CD4-positive, alpha-beta T cell treated with Interleukin-10 for 1 hour (primary cell): ENCODE results near the gene PRKCA.

ENCODE experiments used
- DNase-seq: peaks from one replicate; pipeline ENCODE4 v3.0.0-alpha.2; 2020

Gene PRKCA

GRCh38 chr17:66673668-66674276 lies 371.4 kb downstream of the PRKCA start:
- peak; percentile 82 for DNase-seq

- DNase-seq: no peak
These were observed 373.0 kb downstream of the PRKCA start for GRCh38 chr17:66675273-66675990.

- no peak for DNase-seq
These were observed 373.6 kb downstream of the PRKCA start for GRCh38 chr17:66675991-66676371.

- DNase-seq: no peak
These were observed 374.0 kb downstream of the PRKCA start for GRCh38 chr17:66676421-66676820.

DNA sequence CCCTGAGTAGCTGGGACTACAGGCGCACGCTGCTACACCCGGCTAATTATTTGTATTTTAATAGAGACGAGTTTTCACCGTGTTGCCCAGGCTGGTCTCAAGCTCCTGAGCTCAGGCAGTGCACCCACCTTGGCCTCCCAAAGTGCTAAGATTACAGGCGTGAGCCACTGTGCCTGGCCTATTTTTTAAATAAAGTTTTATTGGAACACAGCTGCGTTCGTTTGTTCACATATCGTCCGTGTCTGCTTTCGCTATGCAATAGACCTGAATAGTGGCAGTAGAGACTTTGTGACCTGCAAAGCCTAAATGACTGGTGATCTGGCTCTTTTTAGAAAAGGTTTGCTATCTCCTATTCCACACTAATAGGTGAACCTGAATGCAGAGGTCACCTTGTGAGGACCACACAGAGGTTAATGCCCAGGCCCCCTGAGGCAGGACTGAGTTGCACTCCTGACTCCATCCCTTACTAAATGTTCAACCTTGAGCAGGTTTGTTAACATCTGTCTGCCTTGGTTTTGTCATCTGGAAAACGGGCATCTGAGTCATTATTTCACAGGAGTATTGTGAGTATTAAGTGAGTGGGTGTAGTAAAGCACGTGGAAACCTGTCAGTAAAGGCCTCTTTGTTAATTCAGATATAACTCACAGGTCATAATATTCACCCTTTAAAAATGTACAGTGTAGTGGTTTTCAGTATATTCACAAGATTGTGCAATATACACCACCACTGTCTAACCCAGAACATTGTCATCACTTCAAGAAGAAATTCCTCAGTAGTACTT lies 375.0 kb downstream of the PRKCA start:
- DNase-seq: no peak

DNA sequence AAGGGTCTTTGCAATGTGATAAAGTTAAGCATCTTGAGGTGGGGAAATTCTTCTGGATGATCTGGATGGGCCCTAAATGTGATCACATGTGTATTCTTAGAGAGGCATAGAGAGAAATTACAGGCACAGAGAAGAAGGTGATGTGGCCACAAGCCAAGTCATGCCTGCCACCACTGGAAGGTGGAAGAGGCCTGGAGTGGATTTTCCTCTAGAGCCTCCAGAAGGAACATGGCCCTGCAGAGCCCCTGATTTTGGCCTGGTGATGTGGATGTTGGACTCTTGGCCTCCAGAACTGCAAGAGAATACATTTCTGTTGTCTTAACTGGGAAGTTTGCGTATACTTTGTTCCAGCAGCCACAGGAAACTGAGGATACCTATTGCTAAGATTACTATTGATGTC lies 375.6 kb downstream of the PRKCA start:
- no peak for DNase-seq

GRCh38 chr17:66678827-66679226 lies 376.4 kb downstream of the PRKCA start:
- DNase-seq: no peak

DNA sequence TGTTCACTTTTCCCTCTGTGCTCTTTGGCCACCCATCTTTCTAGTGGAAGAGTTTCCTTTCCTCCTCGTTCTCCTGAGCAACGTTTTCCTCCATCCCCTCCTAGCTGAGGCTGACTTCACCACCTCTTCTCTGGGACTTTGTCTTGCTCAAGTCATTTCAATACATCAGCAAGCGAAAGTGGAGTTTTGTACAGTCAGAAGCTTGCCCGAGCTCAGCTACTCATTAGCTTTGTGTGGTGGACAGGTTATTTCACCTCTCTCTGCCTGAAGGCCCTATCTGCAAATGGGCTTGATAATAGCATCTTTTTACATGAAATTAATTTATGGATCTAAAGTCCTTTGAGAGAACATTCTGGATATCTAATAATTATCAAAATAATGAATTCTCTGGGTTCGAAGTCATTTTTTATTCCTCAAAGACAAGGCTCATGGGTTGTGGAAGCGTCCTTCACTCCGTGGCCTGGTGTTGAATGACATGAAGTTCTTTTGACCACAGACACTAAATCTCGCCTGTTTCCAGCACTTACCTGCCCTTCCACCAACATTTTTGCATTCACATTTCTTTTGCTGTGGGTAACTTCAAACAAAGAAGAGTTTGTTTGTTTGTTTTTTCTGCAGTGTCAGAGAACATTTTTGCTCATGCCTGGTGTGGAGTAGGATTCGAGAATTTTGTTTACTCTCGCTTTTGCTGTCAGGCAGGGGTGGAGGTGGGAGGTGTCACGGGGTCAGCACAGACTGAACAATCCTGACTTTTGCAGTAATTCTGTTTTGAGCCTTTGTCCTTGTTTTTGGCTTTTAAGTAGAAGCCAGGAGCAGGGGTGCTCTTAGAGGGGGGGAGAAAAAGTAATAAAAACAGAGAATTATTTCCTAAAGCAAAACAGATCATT lies 377.5 kb downstream of the PRKCA start:
- DNase-seq: no peak

DNA sequence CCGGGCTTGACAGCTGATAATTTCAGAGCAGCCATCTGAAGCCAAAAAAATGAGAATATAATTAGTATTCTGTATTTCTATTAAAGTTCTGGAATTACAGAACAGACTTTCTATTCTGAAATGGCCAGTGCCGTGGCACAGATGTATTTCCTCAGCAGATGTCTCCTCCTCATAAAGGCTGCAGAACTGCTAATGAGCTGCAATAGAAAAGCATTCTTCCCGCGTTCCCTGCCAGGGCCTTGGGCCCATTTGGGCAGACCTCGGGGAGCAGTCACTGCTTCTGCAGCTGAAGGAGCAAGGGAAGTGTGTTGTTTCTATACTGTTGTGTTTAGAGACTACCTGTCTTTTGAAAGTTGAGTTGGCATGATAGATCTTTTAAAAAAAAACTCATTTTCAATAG lies 379.9 kb downstream of the PRKCA start:
- no peak for DNase-seq

DNA sequence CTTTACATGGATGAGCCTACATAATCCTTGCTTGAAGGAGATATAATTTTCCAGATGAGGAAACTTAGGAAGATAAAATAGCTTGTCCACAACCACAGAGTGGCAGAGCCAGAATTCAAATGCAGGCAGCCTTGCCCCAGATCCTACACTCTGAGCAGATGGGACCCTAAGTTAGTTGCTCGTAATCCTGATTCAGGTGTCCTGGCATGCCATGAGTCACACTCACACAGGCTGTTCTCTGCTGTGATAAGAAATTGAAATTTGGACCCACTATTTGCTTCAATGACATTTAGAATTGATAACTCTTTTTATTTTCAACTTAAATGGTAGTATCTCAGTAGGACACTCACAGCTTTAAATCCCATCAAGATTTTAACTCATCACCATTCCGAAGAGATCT lies 381.8 kb downstream of the PRKCA start:
- DNase-seq: no peak

- no peak for DNase-seq
These were observed 382.3 kb downstream of the PRKCA start for GRCh38 chr17:66684731-66685130.

DNA sequence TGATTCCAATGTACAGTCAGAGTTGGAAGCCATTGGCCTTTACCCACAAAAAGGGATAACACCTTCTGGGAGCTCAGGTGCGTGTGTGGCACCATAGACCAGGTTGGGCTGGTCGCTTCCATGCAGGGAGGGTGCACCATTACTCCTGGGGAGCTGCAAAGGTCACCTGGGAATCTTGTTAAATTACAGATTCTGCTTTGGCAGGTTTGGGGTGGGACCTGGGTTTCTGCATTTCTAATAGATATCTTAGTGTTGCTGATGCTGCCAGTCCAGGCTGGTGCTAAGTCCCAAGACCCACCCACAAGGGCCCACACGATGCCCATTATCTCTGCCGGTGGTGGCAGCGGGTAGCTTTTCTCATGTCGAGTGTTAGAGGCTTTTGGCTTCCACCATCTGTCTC lies 384.2 kb downstream of the PRKCA start:
- DNase-seq: no peak

- DNase-seq: no peak
These were observed 385.3 kb downstream of the PRKCA start for GRCh38 chr17:66687570-66688284.

GRCh38 chr17:66689221-66689620 lies 386.8 kb downstream of the PRKCA start:
- DNase-seq: no peak

DNA sequence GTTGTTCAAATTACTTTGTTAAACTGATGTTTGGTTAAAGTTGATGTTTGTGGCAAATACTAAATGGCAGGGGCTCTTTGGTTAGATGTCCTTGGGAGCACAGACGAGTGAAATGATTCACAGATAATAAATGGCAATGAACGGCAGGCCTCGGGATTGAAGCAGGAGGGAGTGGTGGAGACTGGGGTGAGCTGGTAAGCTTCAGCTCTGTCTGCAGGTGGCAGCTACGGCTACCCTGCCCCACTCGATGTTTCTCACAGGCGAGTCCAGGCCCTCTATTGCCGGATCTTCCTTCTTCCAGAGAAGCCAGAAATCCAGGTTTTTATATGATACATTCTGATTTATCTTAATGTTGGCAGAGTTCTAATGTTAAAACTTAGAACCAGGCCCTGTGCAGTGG lies 387.8 kb downstream of the PRKCA start:
- DNase-seq: no peak

GRCh38 chr17:66691644-66692420 lies 389.4 kb downstream of the PRKCA start:
- no peak for DNase-seq

- DNase-seq: no peak
These were observed 389.9 kb downstream of the PRKCA start for GRCh38 chr17:66692421-66692690.

- DNase-seq: no peak
These were observed 392.7 kb downstream of the PRKCA start for GRCh38 chr17:66695098-66695497.

DNA sequence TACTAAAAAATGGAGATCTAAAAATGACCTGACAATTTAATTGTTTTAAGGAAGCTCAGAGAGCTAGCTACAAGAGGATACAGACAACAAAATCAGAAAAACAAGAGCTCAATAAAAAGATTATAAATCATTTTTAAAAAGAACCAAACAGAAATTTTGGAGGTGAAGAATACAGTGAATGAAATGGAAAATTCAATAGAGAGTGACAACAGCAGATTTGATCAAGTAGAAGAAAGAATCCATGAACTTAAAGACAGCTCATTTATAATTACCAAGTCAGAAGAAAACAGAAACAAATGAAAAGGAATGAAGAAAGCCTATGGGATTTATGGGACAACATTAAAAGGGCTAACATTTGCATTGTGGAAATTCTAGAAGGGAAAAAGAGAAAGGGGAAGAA lies 395.9 kb downstream of the PRKCA start:
- DNase-seq: no peak

DNA sequence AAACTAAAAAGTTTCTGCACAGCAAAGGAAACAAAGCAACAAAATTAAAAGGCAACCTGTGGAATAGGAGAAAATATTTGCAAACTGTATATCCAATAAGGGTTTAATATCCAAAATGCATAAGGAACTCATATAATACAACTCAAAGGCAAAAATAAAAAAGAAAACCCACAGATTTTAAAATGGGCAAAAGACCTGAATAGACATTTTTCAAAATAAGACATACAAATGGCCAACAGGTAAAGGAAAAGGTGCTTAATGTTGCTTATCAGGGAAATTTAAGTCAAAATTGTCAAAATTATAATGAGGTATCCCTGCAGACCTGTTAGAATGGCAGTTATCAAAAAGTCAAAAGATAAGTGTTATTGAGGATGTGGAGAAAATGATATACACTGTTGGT lies 399.0 kb downstream of the PRKCA start:
- no peak for DNase-seq

DNA sequence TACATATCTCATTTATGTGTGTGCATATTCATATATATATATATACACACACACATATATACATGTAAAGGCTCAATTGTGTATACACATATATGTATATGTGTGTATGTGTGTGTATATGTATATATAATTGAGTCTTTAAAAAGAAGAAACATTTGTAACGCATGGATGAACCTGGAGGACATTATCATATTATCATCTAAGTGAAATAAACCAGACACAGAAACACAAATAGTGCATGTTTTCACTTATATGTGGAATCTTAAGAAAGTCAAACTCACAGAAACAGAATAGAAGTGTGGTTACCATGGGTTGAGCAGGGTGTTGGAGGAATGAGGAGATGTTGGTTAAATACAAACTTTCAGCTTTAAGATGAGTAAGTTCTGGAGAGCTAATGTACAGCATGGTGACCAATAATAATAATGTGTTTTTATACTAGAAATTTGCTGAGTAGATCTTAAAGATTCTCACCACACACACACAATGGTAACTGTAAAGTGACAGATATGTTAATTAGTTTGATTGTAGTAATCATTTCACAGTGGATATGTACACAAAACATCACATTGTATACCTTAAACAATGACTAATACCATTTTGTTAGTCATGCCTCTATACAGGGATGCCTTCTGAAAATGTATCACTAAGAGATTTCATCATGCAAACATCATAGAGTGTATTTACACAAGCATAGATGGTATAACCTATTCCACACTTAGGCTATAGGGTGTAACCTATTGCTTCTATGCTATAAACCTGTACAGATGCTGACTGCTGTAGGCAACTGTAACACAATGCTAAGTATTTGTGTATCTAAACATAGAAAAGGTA lies 399.9 kb downstream of the PRKCA start:
- DNase-seq: no peak
